NCI-H146 (cell line): Measurements from ENCODE around the gene DRD1.
"Not testable (repeated sequence)": the region's sequence is repeated elsewhere in the genome, so short reads cannot be mapped to it uniquely, and the experiment has no call there.

Experiments used
- DNase-seq: peaks from one replicate; lab custom pipeline; 2025; lab: John Stamatoyannopoulos, UW

The DRD1 gene

DNA sequence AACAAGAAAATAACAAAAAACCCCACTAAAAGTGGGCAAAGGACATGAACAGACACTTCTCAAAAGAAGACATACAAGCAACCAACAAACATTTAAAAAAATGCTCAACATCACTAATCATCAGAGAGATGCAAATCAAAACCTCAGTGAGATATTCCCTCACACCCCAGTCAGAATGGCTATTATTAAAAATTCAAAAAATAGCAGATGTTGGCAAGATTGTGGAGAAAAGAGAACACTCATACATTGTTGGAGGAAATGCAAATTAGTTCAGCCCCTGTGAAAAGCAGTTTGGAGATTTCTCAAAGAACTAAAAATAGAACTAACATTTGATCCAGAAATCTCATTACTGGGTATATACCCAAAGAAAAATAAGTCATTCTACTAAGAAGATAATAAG is 19.4 kb downstream of the DRD1 start:
- DNase-seq, result not testable (repeated sequence)

DNA sequence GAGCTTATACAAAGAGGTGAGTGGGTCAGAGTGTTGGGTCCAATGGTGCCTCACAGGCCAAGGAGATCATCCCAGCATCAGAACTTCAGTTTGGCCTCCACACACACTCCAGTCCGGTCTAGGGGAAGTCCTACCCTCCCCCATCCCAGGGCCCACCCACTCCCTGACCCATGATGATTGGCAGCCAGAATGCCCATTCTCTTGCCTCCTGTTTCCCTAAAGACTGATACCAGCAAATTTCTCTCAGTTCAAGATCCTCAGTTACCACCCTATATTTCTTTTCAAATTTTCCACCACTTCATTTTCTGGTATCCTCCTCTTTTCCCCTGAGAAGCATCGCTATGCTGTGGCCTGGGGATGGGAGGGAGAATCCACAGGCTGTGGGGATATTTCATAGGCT is 21.9 kb downstream of the DRD1 start:
- DNase-seq, result no peak

DNA sequence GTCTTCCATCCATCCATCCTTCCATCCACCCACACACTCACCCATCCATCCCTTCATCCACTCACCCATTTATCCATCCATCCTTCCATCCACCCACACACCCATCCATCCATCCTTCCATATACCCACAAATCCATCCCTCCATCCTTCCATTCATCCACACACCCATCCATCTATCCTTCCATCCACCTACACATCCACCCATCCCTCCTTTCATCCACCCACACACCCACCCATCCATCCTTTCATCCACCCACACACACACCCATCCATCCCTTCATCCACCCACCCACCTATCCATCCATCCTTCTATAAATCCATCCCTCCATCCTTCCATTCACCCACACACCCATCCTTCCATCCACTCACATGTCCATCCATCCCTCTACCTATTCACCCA is 23.6 kb downstream of the DRD1 start:
- no peak for DNase-seq

DNA sequence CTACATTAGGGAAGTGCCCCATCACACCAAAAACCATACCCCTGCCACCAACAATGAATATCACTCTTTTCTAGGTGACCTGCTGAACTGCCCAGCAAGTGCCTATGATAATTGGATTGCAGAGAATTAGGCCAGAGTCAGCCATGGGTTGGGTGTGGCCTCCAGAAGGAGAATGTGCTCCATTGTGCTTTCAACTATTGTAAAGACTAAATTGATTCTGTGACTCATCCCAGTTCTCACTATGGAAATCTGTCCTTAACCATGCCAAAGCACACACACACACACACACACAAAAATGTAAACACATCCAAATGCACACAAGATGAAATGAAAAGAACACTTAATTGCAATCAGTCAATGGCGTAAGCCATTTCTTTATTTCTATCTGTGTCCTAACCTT is 25.7 kb downstream of the DRD1 start:
- peak; percentile 67 for DNase-seq

DNA sequence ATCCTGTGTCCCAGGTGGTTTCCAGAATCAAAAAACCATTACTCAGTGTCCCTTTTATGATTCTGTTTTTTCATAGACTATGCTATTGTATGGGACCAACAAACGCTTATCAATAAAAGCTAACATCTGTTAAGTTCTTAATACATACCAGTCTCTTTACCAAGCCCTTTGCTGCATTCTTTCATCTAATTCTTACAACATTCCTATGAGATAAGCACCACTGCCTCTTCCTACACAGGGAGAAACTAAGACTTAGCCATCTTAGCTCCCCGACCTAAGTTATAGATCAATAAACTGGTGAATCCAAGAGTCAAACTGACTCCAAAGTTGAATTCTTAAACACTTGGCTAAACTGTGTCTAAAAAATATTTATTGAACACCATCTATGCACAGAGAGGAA is 26.6 kb downstream of the DRD1 start:
- no peak for DNase-seq

DNA sequence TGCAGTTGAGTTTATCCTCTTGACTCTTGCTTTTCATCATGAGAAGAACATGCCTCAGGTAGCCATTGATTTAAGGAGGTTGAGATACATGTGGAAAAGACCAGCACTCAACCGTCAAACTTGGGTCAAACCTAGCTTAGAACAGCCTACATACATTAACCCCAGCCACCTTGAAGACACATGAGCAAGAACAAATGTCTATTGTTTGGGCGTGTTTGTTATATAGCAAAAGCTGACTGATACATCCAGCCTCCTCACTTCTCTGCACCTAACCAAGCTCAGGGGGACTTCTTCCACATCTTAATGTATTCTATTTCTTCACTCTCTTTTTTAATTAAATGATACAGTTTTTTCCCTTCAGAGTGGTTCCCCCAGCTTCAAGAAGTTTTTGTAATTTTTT is 28.7 kb downstream of the DRD1 start:
- no peak for DNase-seq

DNA sequence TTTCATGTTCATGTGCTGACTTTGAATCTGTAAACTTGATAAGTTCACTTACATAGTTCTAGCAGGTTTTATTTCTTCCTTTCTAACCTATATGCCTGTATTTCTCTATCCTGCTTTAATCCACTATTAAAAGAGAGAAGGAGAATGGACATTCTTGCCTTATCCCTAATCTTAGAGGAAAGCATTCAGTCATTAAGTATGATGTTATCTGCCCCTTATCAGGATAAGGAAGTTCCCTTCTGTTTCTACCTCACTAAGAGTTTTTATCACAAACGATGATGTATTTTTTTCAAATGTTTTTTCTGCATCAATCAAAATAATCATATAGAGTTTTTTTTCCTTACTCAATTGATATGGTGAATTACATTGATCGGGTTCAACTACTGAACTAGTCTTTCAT is 33.1 kb downstream of the DRD1 start:
- no peak for DNase-seq

DNA sequence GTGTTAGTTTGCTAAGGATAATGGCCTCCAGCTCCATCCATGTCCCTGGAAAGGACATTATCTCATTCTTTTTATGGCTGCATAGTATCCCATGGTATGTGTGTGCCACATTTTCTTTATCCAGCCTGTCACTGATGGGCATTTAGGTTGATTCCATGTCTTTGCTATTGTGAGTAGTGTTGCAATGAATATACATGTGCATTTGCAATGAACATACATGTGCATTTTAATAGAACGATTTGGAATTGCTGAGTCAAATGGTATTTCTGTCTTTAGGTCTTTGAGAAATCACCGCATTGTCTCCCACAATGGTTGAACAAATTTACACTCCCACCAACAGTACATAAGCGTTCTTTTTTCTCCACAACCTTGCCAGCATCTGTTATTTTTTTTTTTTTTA is 37.7 kb downstream of the DRD1 start:
- no peak for DNase-seq

DNA sequence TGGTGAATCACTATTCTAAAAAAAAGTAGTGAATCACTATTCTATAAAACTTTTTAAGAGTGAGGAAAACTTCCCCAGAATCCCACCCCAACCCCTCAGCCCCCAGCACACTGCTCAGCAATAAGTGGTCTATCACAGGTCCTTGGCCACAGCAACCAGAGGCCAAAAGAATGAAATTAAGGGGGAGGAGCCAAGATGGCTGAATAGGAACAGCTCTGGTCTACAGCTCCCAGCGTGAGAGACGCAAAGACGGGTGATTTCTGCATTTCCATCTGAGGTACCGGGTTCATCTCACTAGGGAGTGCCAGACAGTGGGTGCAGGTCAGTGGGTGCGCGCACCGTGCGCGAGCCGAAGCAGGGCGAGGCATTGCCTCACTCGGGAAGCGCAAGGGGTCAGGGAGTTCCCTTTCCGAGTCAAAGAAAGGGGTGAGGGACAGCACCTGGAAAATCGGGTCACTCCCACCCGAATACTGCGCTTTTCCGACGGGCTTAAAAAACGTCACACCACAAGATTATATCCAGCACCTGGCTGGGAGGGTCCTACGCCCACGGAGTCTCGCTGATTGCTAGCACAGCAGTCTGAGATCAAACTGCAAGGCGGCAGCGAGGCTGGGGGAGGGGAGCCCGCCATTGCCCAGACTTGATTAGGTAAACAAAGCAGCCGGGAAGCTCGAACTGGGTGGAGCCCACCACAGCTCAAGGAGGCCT is 46.2 kb downstream of the DRD1 start:
- not testable (repeated sequence) for DNase-seq

DNA sequence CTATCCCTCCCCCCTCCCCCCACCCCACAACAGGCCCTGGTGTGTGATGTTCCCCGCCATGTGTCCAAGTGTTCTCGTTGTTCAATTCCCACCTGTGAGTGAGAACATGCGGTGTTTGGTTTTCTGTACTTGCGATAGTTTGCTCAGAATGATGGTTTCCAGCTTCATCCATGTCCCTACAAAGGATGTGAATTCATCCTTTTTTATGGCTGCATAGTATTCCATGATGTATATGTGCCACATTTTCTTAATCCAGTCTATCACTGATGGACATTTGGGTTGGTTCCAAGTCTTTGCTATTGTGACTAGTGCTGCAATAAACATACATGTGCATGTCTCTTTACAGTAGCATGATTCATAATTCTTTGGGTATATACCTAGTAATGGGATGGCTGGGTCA is 48.6 kb downstream of the DRD1 start:
- DNase-seq, result not testable (repeated sequence)

DNA sequence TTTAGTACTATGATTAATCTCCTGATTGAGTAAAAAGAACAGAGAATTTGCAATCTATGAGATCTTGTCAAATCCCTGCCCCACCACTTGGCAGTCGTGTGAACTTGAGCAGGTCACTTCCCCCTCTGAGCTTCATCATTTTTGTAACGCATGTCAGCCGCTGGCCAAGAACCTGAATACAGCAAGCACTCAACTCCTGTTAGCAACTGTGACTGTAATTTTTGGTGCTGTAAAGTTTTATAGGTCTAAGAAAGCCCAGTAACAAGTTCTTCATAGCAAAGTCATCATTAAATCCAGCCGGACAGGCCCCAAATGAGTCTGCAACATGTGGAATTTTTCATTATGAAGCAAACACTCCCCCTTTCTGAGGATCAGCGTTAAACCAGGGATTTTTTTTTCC is 49.4 kb downstream of the DRD1 start:
- no peak for DNase-seq

DNA sequence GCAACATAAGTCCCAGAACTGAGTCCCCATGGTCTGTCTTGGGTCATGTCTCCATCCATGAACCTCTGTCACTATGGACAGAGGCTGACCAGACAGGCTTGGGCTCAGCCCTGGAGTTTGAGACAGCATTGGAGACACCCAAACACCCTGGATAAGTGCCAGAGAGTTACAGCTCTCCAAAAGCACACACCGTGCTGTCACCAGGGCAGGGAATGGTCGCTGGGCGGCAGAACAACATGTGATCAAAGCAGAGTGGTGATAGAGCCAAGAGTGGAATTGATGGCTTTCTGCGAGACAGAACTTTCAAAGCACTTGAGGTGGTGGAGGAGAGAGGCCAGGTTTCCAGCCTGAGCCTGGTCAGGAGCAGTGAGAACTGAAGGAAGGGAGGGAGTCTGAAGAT is 50.1 kb downstream of the DRD1 start:
- DNase-seq, result no peak

DNA sequence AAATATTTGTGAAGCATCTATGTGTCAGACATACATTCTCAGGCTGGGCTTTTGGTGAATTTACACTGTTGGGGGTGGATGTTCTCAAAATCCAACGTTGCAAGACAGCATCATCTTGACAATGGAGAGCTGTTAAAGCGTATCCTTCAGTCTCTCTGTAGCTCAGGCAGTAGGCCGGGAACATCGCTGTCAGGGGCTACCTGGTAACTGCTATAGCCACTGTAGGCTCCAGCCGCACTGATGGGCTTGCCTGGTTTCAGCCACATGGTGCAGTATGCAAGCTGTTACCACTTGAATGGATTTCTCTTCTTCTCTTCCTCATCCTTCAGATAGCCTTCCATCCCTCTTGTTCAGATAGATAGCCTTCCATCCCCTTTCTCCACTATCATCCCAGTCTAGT is 51.7 kb downstream of the DRD1 start:
- DNase-seq, result no peak

DNA sequence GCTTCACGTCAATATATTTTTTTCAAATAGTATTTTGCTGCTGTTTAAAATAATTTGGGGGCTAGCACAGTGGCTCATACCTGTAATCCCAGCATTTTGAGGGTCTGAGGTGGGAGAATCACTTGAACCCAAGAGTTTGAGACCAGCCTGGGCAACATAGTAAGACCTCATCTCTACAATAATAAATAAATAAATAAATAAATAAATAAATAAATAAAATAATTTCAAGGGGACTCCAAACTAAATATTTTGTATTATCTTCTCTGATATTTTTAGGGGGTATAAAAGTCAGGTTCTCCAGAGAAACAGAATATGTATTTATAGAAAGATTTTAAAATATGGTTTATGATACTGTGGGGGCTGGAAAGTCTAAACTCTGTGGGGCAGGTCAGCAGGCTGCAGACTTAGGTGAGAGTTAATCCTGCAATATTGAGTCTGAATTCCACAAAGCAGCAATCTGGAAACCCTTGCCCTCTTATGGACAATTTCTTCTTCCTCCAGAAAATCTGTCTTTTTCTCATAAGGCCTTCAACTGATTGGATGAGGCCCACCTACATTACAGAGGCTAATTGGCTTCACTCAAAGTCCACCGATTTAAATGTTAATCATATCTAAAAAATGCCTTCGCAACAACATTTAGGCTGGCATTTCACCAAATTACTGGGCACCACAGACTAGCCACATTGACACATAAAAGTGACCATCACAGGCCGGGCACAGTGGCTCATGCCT is 53.5 kb downstream of the DRD1 start:
- no peak for DNase-seq
